ENCODE measurements around the gene IRGC.

Gene IRGC

DNA sequence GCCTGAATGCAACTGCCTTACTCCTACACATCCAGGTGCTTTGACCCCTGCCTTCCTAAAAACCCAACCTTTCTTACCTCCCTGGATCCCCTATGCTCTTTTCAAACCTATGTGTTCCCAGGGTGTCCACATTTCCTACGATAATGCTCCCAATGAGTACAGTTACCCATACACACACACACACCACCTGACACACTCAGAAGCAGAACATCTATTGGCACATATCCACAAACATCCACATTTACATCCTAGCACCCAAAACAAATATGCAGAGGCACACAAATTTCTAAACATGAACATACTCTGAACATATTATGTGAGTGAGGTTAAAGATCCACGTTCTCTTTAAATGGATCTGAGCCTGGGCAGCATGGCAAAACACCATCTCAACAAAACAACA, 23.5 kb upstream of the IRGC start:
- DNase-seq: no peak

- DNase-seq: no peak
These were observed 23.0 kb upstream of the IRGC start for GRCh38 chr19:43692877-43693276.

- no peak for DNase-seq
These were observed 21.3 kb upstream of the IRGC start for GRCh38 chr19:43694553-43694952.

- no peak for DNase-seq
These were observed 19.7 kb upstream of the IRGC start for GRCh38 chr19:43695985-43696704.

DNA sequence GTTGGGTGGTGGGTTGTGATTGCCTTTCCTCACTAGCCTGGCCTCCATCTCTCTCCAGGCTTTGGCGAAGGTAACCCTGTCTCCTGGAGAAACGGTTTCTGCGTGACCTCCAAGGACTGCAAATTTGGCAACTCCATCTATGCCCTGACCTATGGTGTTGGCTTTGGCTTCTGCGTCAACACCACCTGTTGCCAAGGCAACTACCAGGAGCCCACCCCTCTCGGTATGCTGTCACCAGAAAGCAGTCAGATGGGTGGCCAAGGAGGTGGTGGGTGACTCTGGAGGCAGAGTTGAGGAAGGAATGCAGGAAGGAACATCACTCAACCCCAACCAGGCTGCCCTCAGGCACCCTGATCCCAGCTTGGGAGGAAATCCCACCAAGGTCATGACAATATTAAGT, 18.6 kb upstream of the IRGC start:
- DNase-seq: no peak

- DNase-seq: peak; percentile 18
These were observed 16.1 kb upstream of the IRGC start for GRCh38 chr19:43699506-43700394.

DNA sequence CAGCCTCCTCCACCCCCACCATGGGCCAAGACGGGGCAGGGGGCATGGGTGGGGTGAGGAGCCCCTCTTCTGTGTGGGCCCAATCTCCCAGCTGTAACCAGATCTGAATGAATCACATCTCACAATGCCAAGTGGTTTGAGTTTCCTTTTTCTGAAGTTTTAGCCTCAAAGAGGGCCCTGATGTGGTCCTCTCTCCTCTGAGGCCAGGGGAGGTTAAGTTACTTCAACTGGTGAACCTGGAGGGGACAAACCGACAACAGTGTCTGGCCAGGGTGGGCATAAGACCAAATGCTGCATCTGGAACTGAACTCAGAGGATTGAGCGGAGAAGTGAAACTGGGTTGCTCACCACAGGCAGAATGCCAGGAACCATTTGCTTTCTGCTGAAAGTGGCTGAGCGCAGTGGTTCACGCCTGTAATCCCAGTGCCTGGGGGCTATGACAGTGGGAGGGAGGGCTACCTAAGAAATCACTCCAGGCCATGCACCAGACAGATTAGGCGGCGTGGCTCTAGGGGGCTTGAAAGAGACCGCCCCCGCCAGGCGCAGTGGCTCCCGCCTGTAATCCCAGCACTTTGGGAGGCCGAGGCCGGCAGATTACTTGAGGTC, 15.4 kb upstream of the IRGC start:
- DNase-seq: peak; percentile 25

- DNase-seq: no peak
These were observed 11.7 kb upstream of the IRGC start for GRCh38 chr19:43704002-43704705.

- DNase-seq: no peak
These were observed 10.1 kb upstream of the IRGC start for GRCh38 chr19:43705729-43706128.

- DNase-seq: no peak
These were observed 8.6 kb upstream of the IRGC start for GRCh38 chr19:43707158-43707712.

- no peak for DNase-seq
These were observed 7.2 kb upstream of the IRGC start for GRCh38 chr19:43708716-43709115.

DNA sequence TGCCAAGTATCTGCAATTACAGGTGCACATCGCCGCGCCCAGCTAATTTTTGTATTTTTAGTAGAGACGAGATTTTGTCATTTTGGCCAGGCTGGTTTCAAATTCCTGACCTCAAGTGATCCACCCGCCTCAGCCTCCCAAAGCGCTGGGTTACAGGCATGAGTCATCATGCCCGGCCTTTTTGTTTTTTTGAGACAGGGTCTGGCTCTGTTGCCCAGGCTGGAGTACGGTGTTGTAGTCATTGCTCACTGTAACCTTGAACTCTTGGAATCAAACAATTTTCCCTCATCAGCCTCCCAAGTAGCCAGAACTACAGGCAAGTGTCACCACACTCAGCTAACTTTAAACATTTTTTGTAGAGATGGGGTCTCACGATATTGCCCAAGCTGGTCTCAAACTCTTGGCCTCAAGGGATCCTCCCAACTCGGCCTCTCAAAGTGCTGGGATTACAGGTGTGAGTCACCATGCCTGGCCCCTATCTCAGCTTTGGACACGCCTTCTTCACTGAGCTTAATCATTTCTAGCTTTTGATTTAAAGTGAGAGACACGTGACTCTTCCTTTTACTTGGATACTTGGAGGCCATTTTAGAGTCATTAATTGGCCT, 4.0 kb upstream of the IRGC start:
- no peak for DNase-seq

DNA sequence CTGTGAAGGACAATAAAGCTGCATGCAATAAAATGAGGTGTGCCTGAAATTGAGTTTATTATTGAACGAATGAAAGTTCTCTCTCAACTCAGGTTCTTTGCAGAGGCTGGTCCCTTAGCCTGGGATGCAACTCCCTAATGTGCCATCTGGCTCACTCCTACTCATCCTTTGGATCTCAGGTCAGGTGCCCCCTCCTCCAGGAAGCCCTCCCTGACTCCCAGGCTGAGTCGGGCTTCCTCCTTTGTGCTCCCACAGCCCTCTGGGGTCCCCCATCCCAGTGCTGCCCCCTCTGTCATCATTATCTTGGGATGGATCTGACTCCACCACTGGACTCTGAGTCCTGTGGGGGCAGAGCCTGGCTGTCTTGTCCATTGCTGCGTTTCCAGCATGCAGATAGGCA, 2.7 kb upstream of the IRGC start:
- DNase-seq: no peak

GRCh38 chr19:43718627-43719377, 2.9 kb downstream of the IRGC start:
- DNase-seq: no peak

DNA sequence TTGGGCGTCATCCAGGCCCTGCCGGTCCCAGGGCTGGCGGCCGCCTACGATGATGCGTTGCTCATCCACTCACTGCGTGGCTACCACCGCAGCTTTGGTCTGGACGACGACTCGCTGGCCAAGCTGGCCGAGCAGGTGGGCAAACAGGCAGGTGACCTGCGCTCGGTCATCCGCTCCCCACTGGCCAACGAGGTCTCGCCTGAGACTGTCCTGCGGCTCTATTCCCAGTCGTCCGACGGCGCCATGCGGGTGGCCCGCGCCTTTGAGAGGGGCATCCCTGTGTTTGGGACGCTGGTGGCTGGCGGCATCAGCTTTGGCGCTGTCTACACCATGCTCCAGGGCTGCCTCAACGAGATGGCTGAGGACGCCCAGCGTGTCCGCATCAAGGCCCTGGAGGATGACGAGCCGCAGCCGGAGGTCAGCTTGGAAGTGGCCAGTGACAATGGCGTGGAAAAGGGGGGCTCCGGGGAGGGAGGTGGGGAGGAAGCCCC, 3.5 kb downstream of the IRGC start:
- DNase-seq: no peak

DNA sequence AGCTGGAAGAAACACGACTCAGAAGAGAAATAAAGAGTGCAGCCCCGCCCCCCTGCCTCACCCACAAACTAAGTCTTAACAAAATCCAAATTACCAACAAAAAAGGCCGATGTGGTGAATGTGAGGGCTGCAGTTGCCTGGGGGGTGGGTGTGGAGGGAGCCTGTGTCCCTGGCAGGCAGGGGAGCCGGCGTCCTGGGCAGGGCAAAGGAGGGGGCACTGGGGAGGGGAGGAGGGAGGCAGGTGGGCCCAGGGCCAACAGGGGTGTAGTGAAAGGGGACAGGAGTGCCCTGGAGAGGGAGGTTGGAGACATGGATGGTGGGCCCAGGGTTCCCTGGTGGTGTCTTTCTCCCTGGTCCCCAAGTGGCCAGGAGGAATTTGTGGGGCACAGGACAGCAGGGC, 4.0 kb downstream of the IRGC start:
- no peak for DNase-seq

DNA sequence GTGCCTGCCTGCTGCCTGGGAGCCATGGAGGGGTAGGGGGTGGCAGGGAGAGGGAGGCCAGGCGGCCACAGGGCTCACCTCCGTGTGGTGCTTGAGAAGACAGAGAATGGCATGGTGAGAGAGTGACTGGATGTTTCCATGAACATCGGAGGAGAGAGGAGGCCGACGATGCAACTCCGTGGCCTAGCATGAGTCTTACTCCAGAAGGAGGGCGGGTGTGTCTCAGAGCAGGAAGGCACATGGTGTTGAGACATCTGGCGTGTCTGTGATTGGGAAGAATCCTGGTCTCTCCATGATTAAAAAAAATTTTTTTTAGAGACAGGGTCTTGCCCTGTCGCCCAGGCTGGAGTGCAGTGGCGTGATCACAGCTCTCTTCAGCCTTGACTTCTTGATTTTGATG, 5.1 kb downstream of the IRGC start:
- no peak for DNase-seq

DNA sequence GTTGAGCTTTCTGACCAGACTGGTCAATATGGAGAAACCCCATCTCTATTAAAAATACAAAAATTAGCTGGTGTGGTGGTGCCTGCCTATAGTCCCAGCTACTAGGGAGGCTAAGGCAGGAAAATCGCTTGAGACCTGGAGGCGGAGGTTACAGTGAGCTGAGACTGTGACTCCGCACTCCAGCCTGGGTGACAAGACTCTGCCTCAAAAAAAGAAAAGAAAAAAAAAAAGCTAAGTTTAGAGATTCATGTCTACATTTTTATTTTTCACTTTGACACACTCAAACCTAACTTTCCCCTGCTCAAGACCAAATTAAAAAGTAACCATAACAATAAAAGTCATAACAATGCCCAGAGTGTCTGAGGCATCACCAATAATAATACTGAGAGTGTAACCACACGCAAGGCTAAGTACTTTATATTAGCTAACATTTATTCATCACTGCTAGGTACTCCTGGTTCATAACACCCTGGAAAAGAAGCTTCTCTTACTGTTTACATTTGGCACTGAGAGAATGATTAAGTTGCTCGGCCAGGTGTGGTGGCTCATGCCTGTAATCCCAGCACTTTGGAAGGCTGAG, 5.7 kb downstream of the IRGC start:
- DNase-seq: no peak

GRCh38 chr19:43723588-43723987, 7.7 kb downstream of the IRGC start:
- no peak for DNase-seq

- DNase-seq: no peak
These were observed 9.0 kb downstream of the IRGC start for GRCh38 chr19:43724896-43725295.

DNA sequence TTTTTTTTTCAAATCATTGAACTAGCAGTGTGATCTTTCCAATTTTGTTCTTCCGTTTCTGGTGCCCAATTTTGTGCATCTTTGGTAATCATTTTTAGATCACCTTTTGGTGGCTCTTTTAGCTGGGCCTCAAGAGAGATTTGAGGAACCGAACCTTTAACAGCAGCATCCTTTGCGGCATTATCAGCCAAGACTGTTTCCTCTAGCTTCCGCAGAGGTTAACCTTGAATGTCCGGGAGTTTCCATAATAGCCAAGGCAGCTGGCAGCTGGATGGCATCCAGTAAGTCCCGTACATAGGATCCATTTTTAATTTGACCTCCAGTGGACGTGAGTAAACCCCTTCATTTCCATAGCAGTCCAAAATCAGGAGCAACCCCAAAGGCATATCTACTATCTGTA, 9.6 kb downstream of the IRGC start:
- no peak for DNase-seq
